UCSD-AML1 (cell line): Measurements from ENCODE around the gene ERP44.
"Not testable (repeated sequence)": the region's sequence is repeated elsewhere in the genome, so short reads cannot be mapped to it uniquely, and the experiment has no call there.

Source experiments
- DNase-seq: peaks from one replicate; lab custom pipeline; 2025; ENCODE audit not compliant: unreplicated experiment; lab: John Stamatoyannopoulos, UW

The ERP44 gene

DNA sequence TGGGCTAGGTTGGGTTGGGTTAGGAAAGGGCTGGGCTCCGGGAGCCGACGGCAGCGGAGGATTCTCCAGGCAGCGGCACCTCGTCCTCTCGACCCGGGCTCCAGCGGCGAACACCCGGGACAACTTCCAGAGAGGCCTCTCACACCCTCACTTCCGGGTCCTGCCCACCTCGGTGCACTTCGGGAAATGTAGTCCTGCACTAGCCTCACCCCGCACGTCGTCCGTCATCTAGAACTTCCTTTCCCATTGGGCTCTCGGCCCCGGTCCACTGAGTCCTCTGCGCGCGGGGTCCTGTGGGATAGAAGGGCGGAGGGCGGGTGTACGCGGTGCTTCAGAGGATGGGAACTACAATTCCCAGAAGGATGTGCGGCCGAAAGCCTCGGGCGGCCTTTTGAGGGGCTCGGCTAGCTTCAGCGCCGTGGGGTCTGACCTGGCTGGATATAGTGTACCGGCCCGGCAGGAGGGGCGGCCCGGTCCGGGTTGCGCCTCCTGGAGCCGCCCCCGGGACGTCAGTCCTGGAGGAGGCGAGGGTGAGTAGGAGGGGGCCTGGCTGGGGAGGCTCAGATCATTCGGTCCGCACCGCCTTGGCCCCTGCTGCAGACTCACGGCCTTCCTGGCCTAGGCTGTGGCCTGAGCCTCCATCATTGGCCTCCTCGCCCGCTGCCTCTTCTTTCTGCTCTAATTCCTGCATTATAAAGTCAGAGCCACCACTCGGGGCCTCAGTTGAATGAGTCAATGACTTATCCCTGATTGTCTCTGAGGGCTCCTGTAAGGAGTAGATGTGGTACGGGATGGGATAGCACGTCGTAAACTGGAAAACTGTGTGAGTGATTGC is at the start of gene ERP44, which contains the start of gene INVS:
Gene ERP44, minus strand, starts transcription at position 114 of the 835 bp plus-strand sequence. CDS start 160 bp downstream, outside the sequence.
Gene INVS, plus strand, starts transcription at position 357 of the 835 bp plus-strand sequence. CDS start 5,279 bp downstream, outside the sequence.
- DNase-seq, result peak; percentile 98

DNA sequence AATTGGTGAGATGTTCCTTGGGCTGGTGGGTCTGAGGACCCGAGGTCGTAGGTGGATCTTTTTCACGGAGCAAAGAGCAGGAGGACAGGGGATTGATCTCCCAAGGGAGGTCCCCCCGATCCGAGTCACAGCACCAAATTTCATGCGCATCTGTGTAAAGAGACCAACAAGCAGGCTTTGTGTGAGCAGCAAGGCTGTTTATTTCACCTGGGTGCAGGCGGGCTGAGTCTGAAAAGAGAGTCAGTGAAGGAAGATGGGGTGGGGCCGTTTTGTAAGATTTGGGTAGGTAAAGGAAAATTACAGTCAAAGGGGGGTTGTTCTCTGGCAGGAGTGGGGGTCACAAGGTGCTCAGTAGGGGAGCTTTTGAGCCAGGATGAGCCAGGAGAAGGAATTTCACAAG is 47.2 kb upstream of the ERP44 start:
- not testable (repeated sequence) for DNase-seq

DNA sequence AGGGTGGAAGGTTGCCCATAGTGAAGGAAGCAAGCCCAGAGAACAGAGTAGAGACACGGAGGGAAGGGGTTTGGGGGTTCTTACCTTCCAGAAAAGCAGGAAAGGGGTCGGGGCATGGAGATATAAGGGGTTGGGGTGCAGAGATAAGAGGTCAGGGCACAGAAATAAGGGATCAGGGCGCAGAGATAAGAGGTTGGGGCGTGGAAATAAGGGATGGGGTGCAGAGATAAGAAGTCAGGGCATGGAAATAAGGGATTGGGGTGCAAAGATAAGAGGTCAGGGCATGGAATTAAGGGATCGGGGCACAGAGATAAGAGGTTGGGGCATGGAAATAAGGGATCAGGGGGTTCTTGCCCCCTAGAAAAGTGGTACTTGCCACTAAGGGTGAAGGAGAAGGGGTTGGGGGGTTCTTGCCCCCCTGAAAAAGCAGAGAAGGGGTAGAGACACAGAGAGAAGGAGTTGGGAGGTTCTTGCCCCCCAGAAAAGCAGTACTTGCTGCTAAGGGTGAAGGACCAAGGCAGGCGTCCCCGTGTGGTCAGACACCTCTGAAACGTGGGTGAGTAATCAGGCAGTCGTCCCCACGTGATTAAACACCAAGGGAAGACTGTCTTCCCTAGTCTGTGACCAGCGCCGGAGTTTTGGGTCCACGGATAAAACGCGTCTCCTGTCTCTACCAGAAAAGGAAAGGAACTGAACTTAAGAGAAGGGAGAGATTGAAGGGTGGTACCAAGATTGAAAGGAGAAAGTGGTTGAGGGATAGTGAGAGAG is 46.6 kb upstream of the ERP44 start:
- DNase-seq, result not testable (repeated sequence)

DNA sequence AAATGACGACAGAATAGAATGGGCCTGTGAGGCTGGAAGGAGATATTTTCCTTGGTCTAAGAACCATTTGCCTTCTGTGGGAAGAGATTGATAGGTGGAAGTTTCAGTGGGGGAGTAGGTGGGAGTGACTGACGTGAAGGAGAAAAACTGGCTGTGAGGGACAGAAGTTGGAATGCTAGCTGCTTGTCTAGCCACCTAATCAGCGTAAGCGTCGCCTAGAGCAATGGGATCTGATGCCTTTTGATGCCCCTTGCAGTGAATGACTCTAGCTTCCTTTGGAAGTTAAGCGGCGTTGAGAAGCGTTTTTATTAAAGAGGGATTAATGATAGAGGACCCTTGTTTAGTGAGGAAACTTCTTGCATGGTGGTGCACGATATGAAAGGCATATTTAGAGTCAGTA is 43.1 kb upstream of the ERP44 start:
- not testable (repeated sequence) for DNase-seq

DNA sequence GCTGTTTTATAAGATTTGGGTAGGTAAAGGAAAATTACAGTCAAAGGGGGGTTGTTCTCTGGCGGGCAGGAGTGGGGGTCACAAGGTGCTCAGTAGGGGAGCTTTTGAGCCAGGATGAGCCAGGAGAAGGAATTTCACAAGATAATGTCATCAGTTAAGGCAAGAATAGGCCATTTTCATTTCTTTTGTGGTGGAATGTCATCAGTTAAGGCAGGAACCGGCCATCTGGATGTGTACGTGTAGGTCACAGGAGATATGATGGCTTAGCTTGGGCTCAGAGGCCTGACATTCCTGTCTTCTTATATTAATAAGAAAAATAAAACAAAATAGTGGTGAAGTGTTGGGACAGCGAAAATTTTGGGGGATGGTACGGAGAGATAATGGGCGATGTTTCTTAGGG is 41.5 kb upstream of the ERP44 start:
- not testable (repeated sequence) for DNase-seq

DNA sequence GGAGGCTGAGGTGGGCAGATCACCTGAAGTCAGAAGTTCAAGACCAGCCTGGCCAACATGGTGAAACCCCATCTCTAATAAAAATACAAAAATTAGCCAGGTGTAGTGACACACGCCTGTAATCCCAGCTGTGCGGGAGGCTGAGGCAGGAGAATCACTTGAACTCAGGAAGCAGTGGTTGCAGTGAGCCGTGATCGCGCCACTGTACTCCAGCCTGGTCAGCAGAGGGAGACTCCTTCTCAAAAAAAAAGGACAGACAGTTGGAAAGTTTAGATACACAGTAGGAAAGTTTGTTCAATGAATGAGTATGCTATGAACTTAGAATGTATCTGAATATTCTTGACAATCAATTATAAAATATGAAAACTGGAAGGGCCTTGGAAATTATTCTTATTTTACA is 38.0 kb upstream of the ERP44 start:
- peak; percentile 10 for DNase-seq

DNA sequence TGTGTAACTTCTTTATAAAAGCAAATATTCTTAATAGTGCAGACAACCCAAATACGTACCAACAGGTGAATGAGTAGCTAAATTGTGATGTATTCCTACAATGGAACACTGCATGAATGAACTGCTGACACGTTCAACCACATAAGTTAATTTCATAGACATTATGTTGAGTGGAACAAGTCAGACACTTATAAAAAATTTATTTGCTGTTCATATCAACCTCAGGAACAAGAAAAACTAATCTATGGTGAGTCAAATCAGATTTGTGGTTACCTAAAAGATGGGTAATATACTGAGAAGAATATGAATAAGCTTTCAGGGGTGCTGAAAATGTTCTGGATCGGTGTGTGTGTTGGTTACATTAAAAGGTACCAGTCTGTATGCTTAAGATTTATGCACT is 35.9 kb upstream of the ERP44 start:
- no peak for DNase-seq

DNA sequence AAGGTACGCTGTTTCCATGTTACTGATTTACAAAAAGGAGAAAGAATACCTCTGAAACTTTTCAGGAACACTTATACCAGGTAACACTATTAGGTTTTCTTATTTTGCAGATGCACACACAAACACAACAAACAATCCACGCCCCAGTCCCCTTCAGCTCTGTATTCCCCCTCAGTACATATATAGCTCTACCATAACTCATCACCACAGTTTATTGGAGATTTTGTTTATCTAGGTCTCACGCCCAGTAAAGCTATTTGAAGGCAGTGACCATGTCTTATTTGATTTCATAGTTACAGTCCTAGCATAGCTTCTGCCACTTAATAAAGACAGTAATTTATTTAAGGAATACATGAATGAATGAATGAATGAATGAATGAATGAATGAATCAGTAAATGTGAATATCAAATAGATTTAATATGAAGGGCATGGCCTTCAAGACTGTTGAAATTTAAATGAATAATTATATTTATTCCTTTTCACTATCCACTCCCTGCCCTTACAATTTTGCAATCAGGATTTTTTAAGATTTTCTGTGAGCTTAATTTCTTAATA is 33.2 kb upstream of the ERP44 start:
- no peak for DNase-seq

DNA sequence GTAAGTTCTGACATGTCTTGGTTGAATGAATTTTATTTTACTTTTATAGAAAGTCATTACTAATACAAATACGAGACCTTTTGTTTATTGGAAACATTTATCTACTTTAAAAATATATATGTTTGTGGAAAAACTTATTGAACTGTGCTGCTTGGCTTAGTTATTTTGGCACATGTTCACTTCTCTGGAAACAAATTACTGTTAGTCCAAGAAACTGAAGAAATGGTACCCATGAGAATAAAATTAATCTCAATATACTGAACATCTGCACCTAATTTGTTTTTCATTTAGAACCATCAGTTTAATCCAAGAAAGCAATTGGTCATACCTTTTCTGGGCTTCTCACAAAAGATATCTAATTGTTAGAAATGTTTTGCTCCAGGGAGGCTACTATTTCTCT is 32.4 kb upstream of the ERP44 start:
- DNase-seq, result no peak

DNA sequence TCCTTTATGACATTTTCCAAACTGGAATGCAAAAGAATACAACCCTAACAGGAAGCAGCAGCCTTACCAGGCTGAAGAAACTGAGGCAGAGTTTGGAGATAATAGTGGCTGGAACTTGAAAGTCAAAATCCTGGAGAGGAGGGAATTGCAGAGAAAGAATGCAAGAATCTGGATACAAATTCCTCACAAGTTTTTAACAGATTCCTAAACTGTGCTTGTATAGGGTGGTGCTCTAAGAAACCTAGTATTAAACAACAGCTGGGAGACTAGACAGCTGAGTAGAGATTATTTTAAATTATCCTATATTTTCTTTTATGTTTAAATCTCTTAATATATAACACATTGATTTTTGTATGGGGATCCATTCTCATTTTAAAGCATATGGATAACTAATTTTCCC is 31.0 kb upstream of the ERP44 start:
- no peak for DNase-seq

DNA sequence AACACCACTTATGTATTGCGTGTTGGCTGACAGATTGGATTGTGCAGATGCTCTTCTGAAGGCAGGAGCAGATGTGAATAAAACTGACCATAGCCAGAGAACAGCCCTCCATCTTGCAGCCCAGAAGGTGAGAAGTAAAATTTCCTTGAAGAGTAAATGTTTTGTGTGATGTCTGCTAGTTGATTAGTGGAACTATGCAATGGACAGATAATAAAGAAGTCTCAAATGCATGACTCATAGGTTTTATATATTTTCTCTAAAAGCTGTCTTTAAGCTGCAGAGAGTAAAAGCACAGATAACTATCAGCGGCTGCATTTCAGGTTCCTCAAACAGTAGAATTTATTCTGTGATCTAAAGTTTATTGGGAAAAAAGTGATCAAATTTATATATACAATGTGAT is 27.6 kb upstream of the ERP44 start:
- no peak for DNase-seq

DNA sequence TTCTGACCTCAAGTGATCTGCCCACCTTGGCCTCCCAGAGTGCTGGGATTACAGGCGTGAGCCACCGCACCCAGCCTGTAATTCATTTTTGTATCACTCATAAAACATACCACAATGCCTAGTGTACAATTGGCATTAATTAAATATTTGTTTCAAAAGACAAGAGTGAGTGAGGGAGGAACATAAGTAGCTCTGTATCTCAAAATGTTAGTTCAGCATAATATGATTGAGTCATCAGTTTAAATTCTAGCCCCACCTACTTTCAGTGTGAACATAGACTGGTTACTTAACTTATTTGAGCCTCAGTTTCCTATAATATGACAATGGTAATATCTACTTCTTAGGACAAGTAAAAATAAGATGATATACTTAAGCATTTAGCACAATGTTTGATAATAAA is 27.1 kb upstream of the ERP44 start:
- no peak for DNase-seq

DNA sequence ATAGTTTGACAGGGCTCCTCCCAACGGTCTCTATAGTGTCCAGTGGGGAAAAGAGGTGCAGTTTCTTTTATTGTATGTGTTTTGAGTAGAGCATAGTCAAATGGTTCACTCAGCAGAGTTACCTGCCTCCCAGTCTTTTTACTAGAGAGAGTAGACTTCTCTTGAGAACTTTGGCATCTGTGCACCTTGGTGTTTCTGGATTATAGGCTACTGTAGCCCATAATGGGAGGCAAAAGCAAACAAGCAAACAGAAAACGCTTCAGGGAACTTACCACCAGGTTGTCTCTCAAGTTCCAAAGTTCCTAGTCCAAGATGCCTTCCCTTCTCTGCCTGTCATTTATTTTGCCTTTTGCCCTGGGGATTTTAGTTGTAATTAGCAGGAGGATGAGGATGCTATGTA is 26.4 kb upstream of the ERP44 start:
- DNase-seq, result no peak

DNA sequence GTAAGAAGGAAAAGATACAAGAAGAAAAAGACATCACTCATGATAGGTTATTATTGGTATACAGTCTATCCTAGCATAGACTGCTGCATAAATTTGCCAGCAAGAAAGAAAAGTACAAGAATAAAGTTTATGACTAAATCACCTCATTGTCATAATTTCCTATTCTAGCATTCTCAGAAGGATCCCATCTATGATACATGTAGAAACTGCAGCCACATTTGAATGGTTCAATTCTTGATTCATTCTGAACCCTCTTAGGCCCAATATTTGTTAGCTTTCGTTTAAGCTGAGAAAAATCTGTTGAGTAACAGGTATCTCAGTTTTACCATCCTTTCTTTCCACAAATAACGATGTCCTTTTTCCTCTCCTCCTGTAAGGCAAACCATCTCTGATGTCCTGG is 21.5 kb upstream of the ERP44 start:
- no peak for DNase-seq

DNA sequence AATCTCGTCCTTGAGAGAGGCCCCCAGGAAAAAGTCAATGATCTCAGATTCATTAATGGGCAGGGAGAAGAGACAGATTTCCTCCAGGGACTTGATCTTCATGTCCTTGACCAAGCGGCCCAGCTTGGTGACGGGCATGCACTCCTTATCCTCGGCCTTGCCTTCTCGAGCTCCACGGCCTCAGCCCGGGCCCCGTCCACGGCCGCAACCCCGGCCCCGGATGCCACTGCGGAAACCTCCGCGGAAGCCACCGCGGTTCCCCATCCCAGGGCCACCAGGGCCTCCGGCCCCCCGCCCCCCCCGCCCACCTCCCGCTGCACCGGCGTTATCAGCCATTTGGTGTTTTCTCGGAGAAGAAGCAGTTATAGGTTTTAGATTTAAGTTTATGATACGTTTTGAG is 18.5 kb upstream of the ERP44 start:
- DNase-seq, result no peak

DNA sequence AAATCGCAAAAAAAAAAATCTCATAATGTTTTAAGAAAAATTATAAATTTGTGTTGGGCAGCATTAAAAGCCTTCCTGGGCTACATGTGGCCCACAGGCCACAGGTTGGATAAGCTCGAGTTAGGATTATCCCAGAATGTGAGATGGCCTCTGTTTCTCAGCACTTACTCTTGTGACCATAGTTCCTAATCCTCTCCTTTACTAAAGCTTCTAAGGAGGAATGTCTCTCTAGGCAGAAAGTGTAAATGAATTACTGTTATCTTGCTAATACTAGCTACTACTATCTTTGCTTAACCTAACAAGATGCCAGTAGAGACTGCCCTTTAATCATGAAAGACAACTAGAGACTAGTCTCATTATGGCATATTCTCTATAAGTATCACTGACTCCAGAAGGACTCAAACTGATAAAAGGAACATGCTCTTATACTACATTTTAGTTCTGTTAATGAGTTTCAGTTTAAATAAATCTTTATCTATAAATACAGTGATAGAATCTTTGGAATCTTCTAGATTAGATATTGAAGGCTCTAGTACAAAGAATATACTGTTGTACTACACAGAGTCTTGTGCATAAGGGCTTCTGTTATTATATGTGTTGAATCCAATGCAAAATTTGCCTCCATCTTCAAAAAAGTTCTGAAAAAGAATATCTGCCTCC is 14.0 kb upstream of the ERP44 start:
- DNase-seq, result no peak

DNA sequence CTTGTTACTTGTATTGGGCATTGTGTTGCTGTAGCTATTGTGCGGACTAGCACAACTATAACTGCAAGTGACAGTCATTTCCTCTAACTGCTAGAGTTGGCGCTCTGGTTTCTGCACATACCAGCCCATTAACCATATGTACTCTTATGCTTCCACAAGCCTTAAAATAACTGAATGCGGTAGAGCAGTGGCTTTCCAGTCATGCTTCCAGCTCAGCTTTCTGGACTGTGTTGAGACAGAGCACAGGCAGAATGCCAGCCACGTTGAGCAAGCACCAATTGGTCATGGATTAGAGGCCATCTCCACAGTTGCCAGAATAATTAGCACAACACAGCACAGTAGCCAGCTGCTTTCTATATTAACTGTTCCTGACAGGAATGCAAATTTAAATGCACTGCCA is 12.4 kb upstream of the ERP44 start:
- DNase-seq, result no peak

DNA sequence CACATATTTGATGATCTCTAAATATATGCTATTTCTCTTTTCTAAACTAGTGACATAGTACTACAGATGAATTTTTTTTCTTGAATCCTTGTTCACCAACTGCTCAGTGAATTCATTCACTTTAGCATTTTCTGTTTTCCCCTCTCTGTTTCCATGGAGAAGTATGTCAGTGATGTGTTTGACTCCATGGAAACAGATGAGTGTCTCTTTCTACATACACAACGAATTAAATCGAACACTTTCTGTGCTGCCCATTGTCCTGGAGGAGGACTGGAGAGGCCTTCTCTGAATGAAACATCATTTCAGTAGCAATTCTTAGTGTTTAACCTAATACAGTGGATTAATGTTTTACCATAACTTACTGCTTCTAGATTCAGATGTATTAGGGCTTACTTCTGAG is 9.8 kb upstream of the ERP44 start:
- no peak for DNase-seq

DNA sequence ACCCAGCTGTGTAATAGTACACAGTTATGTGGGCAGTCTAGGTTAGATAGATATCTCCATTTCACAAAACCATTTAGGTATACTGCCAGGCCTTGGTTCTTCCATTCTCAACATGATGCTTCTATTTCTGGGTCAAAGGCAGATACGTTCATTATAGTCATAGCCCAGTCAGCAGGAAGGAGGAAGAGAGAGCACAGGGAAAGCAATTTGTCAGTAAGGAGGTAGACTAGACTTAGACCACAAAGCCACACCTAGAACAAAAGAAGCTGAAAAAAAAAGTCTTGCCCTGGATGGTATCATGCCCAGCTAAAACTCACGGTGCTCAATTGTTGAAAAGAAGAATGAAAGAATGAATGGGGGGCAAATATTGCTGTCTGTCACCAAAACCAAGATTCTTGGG is 7.8 kb upstream of the ERP44 start:
- DNase-seq, result no peak

DNA sequence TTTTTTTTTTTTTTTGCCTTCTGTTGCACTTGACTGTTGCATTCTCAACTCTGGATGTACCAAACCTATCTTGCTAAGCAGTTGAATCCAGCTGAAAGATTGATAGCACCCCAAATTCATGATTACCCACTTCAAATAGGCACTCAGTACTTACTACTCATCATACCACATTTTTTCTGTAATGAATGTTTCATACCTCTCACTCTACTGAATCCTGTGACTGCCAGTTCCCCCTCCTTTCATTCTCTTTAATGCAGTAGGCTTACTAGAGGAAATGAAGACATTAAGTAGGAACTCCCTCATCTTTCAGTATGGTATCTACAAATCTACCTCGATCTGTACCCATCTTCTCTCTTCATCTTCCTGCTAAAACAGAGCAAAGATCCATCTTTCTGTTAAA is 7.1 kb upstream of the ERP44 start:
- DNase-seq, result no peak

DNA sequence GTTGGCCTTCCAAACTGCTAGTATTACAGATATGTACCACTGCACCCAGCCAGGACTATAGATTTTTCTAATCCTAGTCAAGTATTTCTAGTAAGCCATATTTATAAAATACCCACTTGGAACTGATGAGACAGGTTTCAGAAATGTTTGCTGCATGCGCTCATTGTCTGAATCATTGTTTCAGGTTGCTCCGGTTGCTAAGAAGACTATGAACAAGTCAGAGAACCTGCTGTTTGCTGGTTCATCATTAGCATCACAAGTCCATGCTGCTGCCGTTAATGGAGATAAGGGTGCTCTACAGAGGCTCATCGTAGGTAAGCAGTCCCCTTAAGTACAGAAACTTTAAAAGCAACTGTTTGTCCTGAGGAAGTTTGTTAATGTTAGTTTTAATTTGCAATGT is 5.5 kb upstream of the ERP44 start:
- DNase-seq, result no peak
